GM11168 (cell line): ENCODE data around the gene WNK1.
"Not testable (repeated sequence)": the region's sequence is repeated elsewhere in the genome, so short reads cannot be mapped to it uniquely, and the experiment has no call there.

Experiments
- in situ Hi-C: fragments of 300-500 bp; cut with MboI; formaldehyde crosslinking; loops from one replicate; pipeline ENCODE4 v1.12.0; 2022; ENCODE audit warnings: low sequenced_read_pairs; ENCODE audit not compliant: unreplicated experiment

WNK1 gene

GRCh38 chr12:904010-904414, 151.6 kb downstream of the WNK1 start:
- in situ Hi-C loops: no loop called here

- in situ Hi-C loops: no loop called here
Observed at GRCh38 chr12:905261-906031, 153.1 kb downstream of the WNK1 start.

GRCh38 chr12:906062-906585, 153.7 kb downstream of the WNK1 start:
- in situ Hi-C loops: no loop called here

- in situ Hi-C loops: no loop called here
Observed at GRCh38 chr12:907413-908185, 155.2 kb downstream of the WNK1 start.

- in situ Hi-C loops: no loop called here
Observed at GRCh38 chr12:909861-910260, 157.5 kb downstream of the WNK1 start.

GRCh38 chr12:910416-910815, 158.0 kb downstream of the WNK1 start:
- in situ Hi-C loops: no loop called here

- in situ Hi-C loops: no loop called here
Observed at GRCh38 chr12:911191-911826, 158.9 kb downstream of the WNK1 start.

- in situ Hi-C loops: no loop called here
Observed at GRCh38 chr12:912466-913235, 160.3 kb downstream of the WNK1 start.

GRCh38 chr12:913919-914698, 161.7 kb downstream of the WNK1 start:
- in situ Hi-C loops: no loop called here

GRCh38 chr12:915090-915489, 162.7 kb downstream of the WNK1 start:
- in situ Hi-C loops: no loop called here

- in situ Hi-C loops: no loop called here
Observed at GRCh38 chr12:916240-916639, 163.9 kb downstream of the WNK1 start.

GRCh38 chr12:916712-917445, 164.5 kb downstream of the WNK1 start:
- in situ Hi-C loops: no loop called here

GRCh38 chr12:920676-921075, 168.3 kb downstream of the WNK1 start:
- in situ Hi-C loops: no loop called here

GRCh38 chr12:922285-922684, 169.9 kb downstream of the WNK1 start:
- in situ Hi-C loops: no loop called here

GRCh38 chr12:926641-927040, 174.3 kb downstream of the WNK1 start:
- in situ Hi-C loops: no loop called here

- in situ Hi-C loops: no loop called here
Observed at GRCh38 chr12:931060-931459, 178.7 kb downstream of the WNK1 start.

- in situ Hi-C loops: no loop called here
Observed at GRCh38 chr12:931591-931990, 179.2 kb downstream of the WNK1 start.

- in situ Hi-C loops: not testable (repeated sequence)
Observed at GRCh38 chr12:935891-936290, 183.5 kb downstream of the WNK1 start.
